Transverse colon (tissue), 4 donors: ENCODE results near the gene ACP3.

Source experiments
- EP300 ChIP-seq: sonication (generic); formaldehyde crosslinking; IDR thresholded peaks from one replicate; pipeline ENCODE4 v1.6.1; 2017; ENCODE audit warnings: antibody characterized with exemption, low read depth
- POLR2A ChIP-seq: fragments of 450-650 bp; IDR thresholded peaks from one replicate; pipeline ENCODE4 v1.6.1; 2016; ENCODE audit warnings: antibody characterized with exemption, mild to moderate bottlenecking, moderate library complexity
- POLR2AphosphoS5 ChIP-seq, 3 donors: sonication (generic); formaldehyde crosslinking; IDR thresholded peaks; one replicate each; pipeline ENCODE4 v1.6.1; 2016; ENCODE audit warnings: antibody characterized with exemption in 3 of 3
- TF ChIP-seq, protein P1 (sequence below), 5 experiments: fragments of 200-600 bp in 3 of 5; fragments of 450-650 bp in 2 of 5; sonication (generic) in 3 of 5; IDR thresholded peaks; 1 replicate in 2 of 5; 2 replicates in 3 of 5; pipeline ENCODE4 v1.5.1; 2016 to 2017; ENCODE audit warnings: antibody characterized with exemption in 5 of 5, inconsistent platforms in 3 of 5, mild to moderate bottlenecking in 2 of 5, moderate library complexity in 1 of 5

DNA sequence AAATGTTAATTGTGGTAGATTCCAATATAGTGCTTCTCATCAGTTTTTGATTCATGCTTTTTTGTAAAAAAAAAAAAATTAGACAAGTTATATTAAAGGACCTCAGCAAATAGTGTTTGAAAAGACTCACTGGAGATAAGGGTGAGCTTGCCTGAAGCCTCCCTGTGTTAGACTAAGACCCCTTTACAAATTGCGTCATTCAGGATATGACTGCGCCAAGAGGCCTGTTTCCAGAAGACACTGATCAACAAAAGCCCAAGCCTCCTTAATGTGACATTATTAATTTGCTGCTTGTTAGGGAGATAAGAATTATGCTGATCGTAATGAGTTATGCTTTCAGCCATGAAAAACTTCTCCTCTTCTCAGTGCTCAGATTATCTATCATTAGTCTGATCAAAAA is 87.1 kb downstream of the ACP3 start:
- TF ChIP-seq, protein P1, sequence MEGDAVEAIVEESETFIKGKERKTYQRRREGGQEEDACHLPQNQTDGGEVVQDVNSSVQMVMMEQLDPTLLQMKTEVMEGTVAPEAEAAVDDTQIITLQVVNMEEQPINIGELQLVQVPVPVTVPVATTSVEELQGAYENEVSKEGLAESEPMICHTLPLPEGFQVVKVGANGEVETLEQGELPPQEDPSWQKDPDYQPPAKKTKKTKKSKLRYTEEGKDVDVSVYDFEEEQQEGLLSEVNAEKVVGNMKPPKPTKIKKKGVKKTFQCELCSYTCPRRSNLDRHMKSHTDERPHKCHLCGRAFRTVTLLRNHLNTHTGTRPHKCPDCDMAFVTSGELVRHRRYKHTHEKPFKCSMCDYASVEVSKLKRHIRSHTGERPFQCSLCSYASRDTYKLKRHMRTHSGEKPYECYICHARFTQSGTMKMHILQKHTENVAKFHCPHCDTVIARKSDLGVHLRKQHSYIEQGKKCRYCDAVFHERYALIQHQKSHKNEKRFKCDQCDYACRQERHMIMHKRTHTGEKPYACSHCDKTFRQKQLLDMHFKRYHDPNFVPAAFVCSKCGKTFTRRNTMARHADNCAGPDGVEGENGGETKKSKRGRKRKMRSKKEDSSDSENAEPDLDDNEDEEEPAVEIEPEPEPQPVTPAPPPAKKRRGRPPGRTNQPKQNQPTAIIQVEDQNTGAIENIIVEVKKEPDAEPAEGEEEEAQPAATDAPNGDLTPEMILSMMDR (IDR thresholded peaks at IDR 0.05): no peak
- TF ChIP-seq POLR2A (no peak), POLR2AphosphoS5 (IDR thresholded peaks at IDR 0.05) (no peak), EP300 (no peak)
